Vagina (tissue), 2 donors: ENCODE results near the gene GALNT11. TPM values are rescaled to one million over a fixed set of nuclear protein-coding genes. Genes with fewer than 3 reads are reported as not detected.

Experiments used
- DNase-seq, 2 donors: peaks; one replicate each; pipeline ENCODE4 v3.0.0-alpha.2; 2017; ENCODE audit errors: extremely low spot score in 2 of 2
- H3K27ac ChIP-seq: fragments of 200-600 bp; sonication (generic); one replicate; pipeline ENCODE4 v1.5.1; 2019
- H3K27me3 ChIP-seq: fragments of 200-600 bp; sonication (generic); one replicate; pipeline ENCODE4 v1.5.1; 2019
- H3K36me3 ChIP-seq, 2 donors: fragments of 200-600 bp; sonication (generic); one replicate each; pipeline ENCODE4 v1.5.1; 2017 to 2019
- H3K4me1 ChIP-seq: fragments of 200-600 bp; sonication (generic); one replicate; pipeline ENCODE4 v1.5.1; 2019
- H3K4me3 ChIP-seq, 2 donors: fragments of 200-600 bp; sonication (generic); 1 replicate in 1 of 2; 2 replicates in 1 of 2; pipeline ENCODE4 v1.5.1; 2016 to 2019
- H3K9me3 ChIP-seq: fragments of 200-600 bp; sonication (generic); one replicate; pipeline ENCODE4 v1.5.1; 2019
- CTCF ChIP-seq, 3 experiments: fragments of 450-650 bp in 2 of 3; fragments of 200-600 bp in 1 of 3; sonication (generic) in 1 of 3; IDR thresholded peaks; one replicate each; pipeline ENCODE4 v1.5.1; 2017 to 2019; ENCODE audit warnings: antibody characterized with exemption in 3 of 3, mild to moderate bottlenecking in 2 of 3, moderate library complexity in 2 of 3
- POLR2A ChIP-seq, 2 donors: fragments of 450-650 bp; IDR thresholded peaks; one replicate each; pipeline ENCODE4 v1.6.1; 2017; ENCODE audit warnings: antibody characterized with exemption in 2 of 2, mild to moderate bottlenecking in 2 of 2, moderate library complexity in 2 of 2
- POLR2AphosphoS5 ChIP-seq, 2 donors: sonication (generic); formaldehyde crosslinking; IDR thresholded peaks; one replicate each; pipeline ENCODE4 v1.9.0; 2017; ENCODE audit warnings: antibody characterized with exemption in 2 of 2, mild to moderate bottlenecking in 2 of 2, low read depth in 1 of 2; ENCODE audit not compliant: insufficient read depth in 1 of 2
- intact Hi-C: fragments of 100-400 bp; cut with DNase I; formaldehyde crosslinking; loops from one replicate; pipeline ENCODE4 v1.15.1; 2023
- total RNA-seq: library from RNA; depleted of rRNA; stranded (reverse); fragments of >200 nt; gene quantifications from one replicate; pipeline ENCODE4 v1.2.3, GENCODE V29; 2016

Gene GALNT11
- total RNA-seq, 1 donor from 2014 or later, result 46.9 TPM

- Histone ChIP-seq H3K9me3 (no peaks in the 10 kb centered on the region), H3K4me3 (no peak overlapping the region), H3K27me3 (no peaks in the 10 kb centered on the region), H3K27ac (no peak overlapping the region), H3K4me1 (no peaks in the 10 kb centered on the region), H3K36me3 (no peaks in the 10 kb centered on the region)
- intact Hi-C loops, result no loop called here
- TF ChIP-seq POLR2AphosphoS5 (IDR thresholded peaks at IDR 0.05; ENCODE audit: insufficient read depth in 1 of 2, low read depth in 1 of 2) (no peak), CTCF (IDR thresholded peaks at IDR 0.05) (no peak), POLR2A (IDR thresholded peaks at IDR 0.05) (no peak)
- no peak for DNase-seq
Observed at GRCh38 chr7:152000191-152000590, 25.3 kb upstream of the GALNT11 start.

GRCh38 chr7:152006336-152006735, 19.1 kb upstream of the GALNT11 start:
- Histone ChIP-seq H3K4me3 (no peak overlapping the region), H3K27me3 (no peaks in the 10 kb centered on the region), H3K9me3 (no peaks in the 10 kb centered on the region), H3K36me3 (no peaks in the 10 kb centered on the region), H3K4me1 (no peaks in the 10 kb centered on the region), H3K27ac (no peak overlapping the region)
- DNase-seq, result no peak
- TF ChIP-seq POLR2AphosphoS5 (IDR thresholded peaks at IDR 0.05; ENCODE audit: insufficient read depth in 1 of 2, low read depth in 1 of 2), result no peak
- TF ChIP-seq POLR2A (IDR thresholded peaks at IDR 0.05), result no peak
- TF ChIP-seq CTCF (IDR thresholded peaks at IDR 0.05), result no peak
- intact Hi-C loops, result no loop called here

- intact Hi-C loops, result no loop called here
- H3K27ac ChIP-seq, result no peak overlapping the region
- no peaks in the 10 kb centered on the region for H3K36me3 ChIP-seq
- no peaks in the 10 kb centered on the region for H3K27me3 ChIP-seq
- TF ChIP-seq CTCF (IDR thresholded peaks at IDR 0.05) (no peak), POLR2A (IDR thresholded peaks at IDR 0.05) (no peak), POLR2AphosphoS5 (IDR thresholded peaks at IDR 0.05; ENCODE audit: insufficient read depth in 1 of 2, low read depth in 1 of 2) (no peak)
- no peak for DNase-seq
- H3K9me3 ChIP-seq, result no peaks in the 10 kb centered on the region
- H3K4me1 ChIP-seq, result no peaks in the 10 kb centered on the region
- H3K4me3 ChIP-seq, result no peak overlapping the region
Observed at GRCh38 chr7:152011860-152012259, 13.6 kb upstream of the GALNT11 start.

- H3K4me3 ChIP-seq, result no peak overlapping the region
- no peaks in the 10 kb centered on the region for H3K36me3 ChIP-seq
- no peak for DNase-seq
- intact Hi-C loops, result no loop called here
- H3K9me3 ChIP-seq, result no peaks in the 10 kb centered on the region
- no peaks in the 10 kb centered on the region for H3K4me1 ChIP-seq
- no peak overlapping the region for H3K27ac ChIP-seq
- no peaks in the 10 kb centered on the region for H3K27me3 ChIP-seq
- TF ChIP-seq CTCF (IDR thresholded peaks at IDR 0.05), result no peak
Observed at GRCh38 chr7:152013230-152013629, 12.2 kb upstream of the GALNT11 start.

- no peaks in the 10 kb centered on the region for H3K4me1 ChIP-seq
- H3K27me3 ChIP-seq, result no peaks in the 10 kb centered on the region
- no peak overlapping the region for H3K27ac ChIP-seq
- no peaks in the 10 kb centered on the region for H3K9me3 ChIP-seq
- no peaks in the 10 kb centered on the region for H3K36me3 ChIP-seq
- H3K4me3 ChIP-seq, result no peak overlapping the region
- intact Hi-C loops, result no loop called here
- TF ChIP-seq POLR2A (IDR thresholded peaks at IDR 0.05) (no peak), POLR2AphosphoS5 (IDR thresholded peaks at IDR 0.05; ENCODE audit: insufficient read depth in 1 of 2, low read depth in 1 of 2) (no peak), CTCF (IDR thresholded peaks at IDR 0.05) (no peak)
- no peak for DNase-seq
Observed at GRCh38 chr7:152013974-152014373, 11.5 kb upstream of the GALNT11 start.
